K562 (cell line): ENCODE results near the gene TXNL4A. TPM values are rescaled to one million over a fixed set of nuclear protein-coding genes. Genes with fewer than 3 reads are reported as not detected.

Experiments used
- CREB1 ChIP-seq, 2 experiments: sonication (generic) in 1 of 2; formaldehyde crosslinking in 1 of 2; IDR thresholded peaks; 2 replicates each; pipeline versions ENCODE4 v1.6.1 to v1.8.0; 2012 to 2022; ENCODE audit warnings: inconsistent platforms in 1 of 2, mild to moderate bottlenecking in 1 of 2, missing genetic modification reagents in 1 of 2, moderate library complexity in 1 of 2
- EWSR1 ChIP-seq: fragments of 450-650 bp; IDR thresholded peaks from 2 replicates; pipeline ENCODE4 v1.6.1; 2018; ENCODE audit warnings: borderline replicate concordance, mild to moderate bottlenecking, low read depth, moderate library complexity; ENCODE audit not compliant: partially characterized antibody
- GMEB1 ChIP-seq: fragments of 250-450 bp; sonication (Bioruptor Pico); IDR thresholded peaks from 2 replicates; pipeline ENCODE4 v1.4.0; 2020; ENCODE audit warnings: mild to moderate bottlenecking
- LCOR ChIP-seq: sonication (generic); formaldehyde crosslinking; IDR thresholded peaks from 2 replicates; pipeline ENCODE4 v1.8.0; 2022; ENCODE audit warnings: mild to moderate bottlenecking, missing genetic modification reagents
- NRF1 ChIP-seq, 2 experiments: fragments of 450-650 bp; IDR thresholded peaks in 1 of 2; conservative IDR thresholded peaks in 1 of 2; 2 replicates each; pipeline ENCODE4 v1.6.1; 2014; ENCODE audit warnings: mild to moderate bottlenecking in 2 of 2
- PHF8 ChIP-seq: fragments of 200-600 bp; sonication (generic); IDR thresholded peaks from 2 replicates; pipeline ENCODE4 v1.6.1; 2012; ENCODE audit warnings: mixed run types, mild to moderate bottlenecking, inconsistent platforms, low read length, moderate library complexity, borderline replicate concordance
- POLR2A ChIP-seq: fragments of 450-650 bp; conservative IDR thresholded peaks from 2 replicates; pipeline ENCODE4 v1.6.1; 2016
- RB1 ChIP-seq: fragments of 450-650 bp; IDR thresholded peaks from 2 replicates; pipeline ENCODE4 v1.6.1; 2017; ENCODE audit warnings: low read depth, mild to moderate bottlenecking
- SIN3A ChIP-seq, 2 experiments: fragments of 150-350 bp in 1 of 2; IDR thresholded peaks; 2 replicates each; pipeline ENCODE4 v1.6.1; 2011 to 2016; ENCODE audit warnings: borderline replicate concordance in 2 of 2, low read depth in 2 of 2, low read length in 2 of 2, mild to moderate bottlenecking in 2 of 2, moderate library complexity in 2 of 2; ENCODE audit not compliant: control insufficient read depth in 1 of 2
- SIX5 ChIP-seq, 2 experiments: IDR thresholded peaks; 2 replicates each; pipeline ENCODE4 v1.6.1; 2011; ENCODE audit warnings: low read length in 2 of 2, borderline replicate concordance in 1 of 2, low read depth in 1 of 2, mild to moderate bottlenecking in 1 of 2, moderate library complexity in 1 of 2; ENCODE audit not compliant: insufficient read depth in 1 of 2
- TAF1 ChIP-seq: IDR thresholded peaks from 2 replicates; pipeline ENCODE4 v1.6.1; 2011; ENCODE audit warnings: mild to moderate bottlenecking, low read length, moderate library complexity; ENCODE audit not compliant: insufficient read depth, control insufficient read depth, severe bottlenecking; ENCODE audit errors: extremely low read depth
- TBP ChIP-seq: optimal IDR thresholded peaks from 2 replicates; pipeline ENCODE3; 2011; ENCODE audit warnings: low read depth, low read length, improper control_type of control experiment
- ZNF23 ChIP-seq: fragments of 250-450 bp; sonication (Bioruptor Pico); IDR thresholded peaks from 2 replicates; pipeline ENCODE4 v1.4.0; 2020; ENCODE audit warnings: mild to moderate bottlenecking
- polyA plus RNA-seq, 8 experiments: library from polyadenylated mRNA; depleted of rRNA in 4 of 8; stranded (reverse) in 5 of 8; unstranded in 3 of 8; fragments of >200 nt; fragmentation: Nextera tagmentation in 2 of 8; fragmentation: Illumina TruSeq in 1 of 8; extraction: Ambion mirVana in 2 of 8; extraction: Trizol in 1 of 8; gene quantifications; 2 replicates each; pipeline versions ENCODE4 v1.2.1 to v1.2.3, GENCODE V29; 2011 to 2014; ENCODE audit warnings: inconsistent platforms in 1 of 8, missing spikeins in 1 of 8
- total RNA-seq, 7 experiments: library from RNA; depleted of rRNA in 6 of 7; stranded (reverse); fragments of >200 nt in 6 of 7; fragmentation: Illumina TruSeq in 2 of 7; extraction: Trizol in 2 of 7; gene quantifications; 2 replicates each; pipeline versions ENCODE4 v1.2.1 to v1.2.3, GENCODE V29; 2011 to 2021; ENCODE audit warnings: low replicate concordance in 1 of 7
- TF ChIP-seq, protein P1 (sequence below): fragments of 450-650 bp; IDR thresholded peaks from 2 replicates; pipeline ENCODE4 v1.6.1; 2016; ENCODE audit warnings: low read depth, mild to moderate bottlenecking, moderate library complexity
- TF ChIP-seq, protein P2 (sequence below): sonication (generic); formaldehyde crosslinking; IDR thresholded peaks from 2 replicates; pipeline ENCODE4 v1.8.0; 2022; ENCODE audit warnings: mild to moderate bottlenecking, low read depth, missing genetic modification reagents
- TF ChIP-seq, protein P3 (sequence below): conservative IDR thresholded peaks from 2 replicates; pipeline ENCODE4 v1.6.1; 2011; ENCODE audit warnings: low read depth, mild to moderate bottlenecking, low read length; ENCODE audit not compliant: control insufficient read depth
- TF ChIP-seq, protein P4 (sequence below), 3 experiments: fragments of 200-800 bp in 1 of 3; fragments of 250-450 bp in 1 of 3; fragments of 450-650 bp in 1 of 3; sonication (Bioruptor Pico) in 1 of 3; sonication (Bioruptor generic) in 1 of 3; formaldehyde crosslinking in 1 of 3; IDR thresholded peaks; 2 replicates each; pipeline versions ENCODE4 v1.6.1 to v1.8.0; 2016 to 2022; ENCODE audit warnings: mild to moderate bottlenecking in 2 of 3, missing genetic modification characterization in 2 of 3, missing compliant biosample characterization in 1 of 3, moderate library complexity in 1 of 3

TXNL4A gene
- total and polyA plus RNA-seq, 9 of the 15 experiments (the other 6 are each of a cell fraction or from before 2014, with no cell fraction given), result 27.0 to 132 (median 87.5) TPM

DNA sequence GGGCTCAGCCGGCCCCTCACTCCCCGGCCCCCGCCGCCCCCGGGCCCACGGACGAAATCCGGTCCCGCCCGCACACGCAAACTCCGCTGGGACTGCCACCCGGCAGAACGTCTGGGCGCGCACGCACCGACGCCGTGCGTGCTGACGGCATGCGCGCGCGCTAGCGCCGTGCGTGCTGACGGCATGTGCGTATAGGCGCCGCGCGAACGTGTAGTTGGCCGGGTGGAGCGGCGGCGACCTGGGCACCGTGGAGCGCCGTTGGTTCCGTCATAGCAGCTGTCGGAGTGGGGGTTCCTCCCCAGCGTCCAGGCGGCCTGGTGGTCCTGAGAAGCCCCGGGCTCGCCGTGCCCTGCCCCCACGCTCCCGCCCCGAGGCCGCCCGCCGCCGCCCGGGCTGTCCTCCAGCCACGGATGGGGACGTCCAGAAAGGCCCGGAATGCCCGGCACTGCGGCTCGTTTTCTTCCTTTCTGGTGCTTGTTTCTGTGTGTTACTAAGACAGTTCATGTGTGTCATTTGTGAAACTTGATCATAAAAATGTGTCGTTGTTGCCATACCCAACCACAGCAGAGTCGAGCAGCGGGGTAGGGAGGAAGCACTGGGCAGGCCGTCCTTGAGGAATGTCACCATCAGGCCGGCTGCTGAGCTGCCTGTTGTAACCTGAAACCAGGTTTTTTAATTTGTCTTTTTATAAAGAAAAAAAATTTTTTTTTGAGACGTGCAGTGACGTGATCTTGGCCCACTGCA is at the start of gene TXNL4A (continued):
- TF ChIP-seq, protein P1, sequence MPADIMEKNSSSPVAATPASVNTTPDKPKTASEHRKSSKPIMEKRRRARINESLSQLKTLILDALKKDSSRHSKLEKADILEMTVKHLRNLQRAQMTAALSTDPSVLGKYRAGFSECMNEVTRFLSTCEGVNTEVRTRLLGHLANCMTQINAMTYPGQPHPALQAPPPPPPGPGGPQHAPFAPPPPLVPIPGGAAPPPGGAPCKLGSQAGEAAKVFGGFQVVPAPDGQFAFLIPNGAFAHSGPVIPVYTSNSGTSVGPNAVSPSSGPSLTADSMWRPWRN, result no peak
- TF ChIP-seq PHF8 (peak; percentile 67; the same call in 1 of the 2 replicates), RB1 (peak; percentile 45; the same call in 1 of the 2 replicates), NRF1 (conservative IDR thresholded peaks at IDR 0.05 in 1 of 2, IDR thresholded peaks at IDR 0.05 in 1 of 2) (peak; percentile 79 to 83), LCOR (CRISPR knock-in tag) (no peak), ZNF23 (CRISPR knock-in tag) (no peak), SIN3A (IDR thresholded peaks at IDR 0.05; ENCODE audit: borderline replicate concordance in 2 of 2, control insufficient read depth in 1 of 2, low read depth in 2 of 2, low read length in 2 of 2) (peak; percentile 11 to 79; a peak in 1 of 4 replicates), EWSR1 (no peak), POLR2A (peak; percentile 84), CREB1 (IDR thresholded peaks at IDR 0.05) (peak; percentile 90), CREB1 (CRISPR knock-in tag; IDR thresholded peaks at IDR 0.05) (peak; percentile 87), SIX5 (IDR thresholded peaks at IDR 0.05; ENCODE audit: borderline replicate concordance in 1 of 2, insufficient read depth in 1 of 2, low read depth in 1 of 2, low read length in 2 of 2) (no peak), GMEB1 (CRISPR knock-in tag) (peak; percentile 99), TBP (peak; percentile 56), TAF1 (peak; percentile 58)
- TF ChIP-seq, protein P2, sequence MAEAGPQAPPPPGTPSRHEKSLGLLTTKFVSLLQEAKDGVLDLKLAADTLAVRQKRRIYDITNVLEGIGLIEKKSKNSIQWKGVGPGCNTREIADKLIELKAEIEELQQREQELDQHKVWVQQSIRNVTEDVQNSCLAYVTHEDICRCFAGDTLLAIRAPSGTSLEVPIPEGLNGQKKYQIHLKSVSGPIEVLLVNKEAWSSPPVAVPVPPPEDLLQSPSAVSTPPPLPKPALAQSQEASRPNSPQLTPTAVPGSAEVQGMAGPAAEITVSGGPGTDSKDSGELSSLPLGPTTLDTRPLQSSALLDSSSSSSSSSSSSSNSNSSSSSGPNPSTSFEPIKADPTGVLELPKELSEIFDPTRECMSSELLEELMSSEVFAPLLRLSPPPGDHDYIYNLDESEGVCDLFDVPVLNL, result no peak
- TF ChIP-seq, protein P3, sequence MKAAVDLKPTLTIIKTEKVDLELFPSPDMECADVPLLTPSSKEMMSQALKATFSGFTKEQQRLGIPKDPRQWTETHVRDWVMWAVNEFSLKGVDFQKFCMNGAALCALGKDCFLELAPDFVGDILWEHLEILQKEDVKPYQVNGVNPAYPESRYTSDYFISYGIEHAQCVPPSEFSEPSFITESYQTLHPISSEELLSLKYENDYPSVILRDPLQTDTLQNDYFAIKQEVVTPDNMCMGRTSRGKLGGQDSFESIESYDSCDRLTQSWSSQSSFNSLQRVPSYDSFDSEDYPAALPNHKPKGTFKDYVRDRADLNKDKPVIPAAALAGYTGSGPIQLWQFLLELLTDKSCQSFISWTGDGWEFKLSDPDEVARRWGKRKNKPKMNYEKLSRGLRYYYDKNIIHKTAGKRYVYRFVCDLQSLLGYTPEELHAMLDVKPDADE, result 0 out of 2 replicates have a peak, but pooled peaks have one; percentile 45
- TF ChIP-seq, protein P4, sequence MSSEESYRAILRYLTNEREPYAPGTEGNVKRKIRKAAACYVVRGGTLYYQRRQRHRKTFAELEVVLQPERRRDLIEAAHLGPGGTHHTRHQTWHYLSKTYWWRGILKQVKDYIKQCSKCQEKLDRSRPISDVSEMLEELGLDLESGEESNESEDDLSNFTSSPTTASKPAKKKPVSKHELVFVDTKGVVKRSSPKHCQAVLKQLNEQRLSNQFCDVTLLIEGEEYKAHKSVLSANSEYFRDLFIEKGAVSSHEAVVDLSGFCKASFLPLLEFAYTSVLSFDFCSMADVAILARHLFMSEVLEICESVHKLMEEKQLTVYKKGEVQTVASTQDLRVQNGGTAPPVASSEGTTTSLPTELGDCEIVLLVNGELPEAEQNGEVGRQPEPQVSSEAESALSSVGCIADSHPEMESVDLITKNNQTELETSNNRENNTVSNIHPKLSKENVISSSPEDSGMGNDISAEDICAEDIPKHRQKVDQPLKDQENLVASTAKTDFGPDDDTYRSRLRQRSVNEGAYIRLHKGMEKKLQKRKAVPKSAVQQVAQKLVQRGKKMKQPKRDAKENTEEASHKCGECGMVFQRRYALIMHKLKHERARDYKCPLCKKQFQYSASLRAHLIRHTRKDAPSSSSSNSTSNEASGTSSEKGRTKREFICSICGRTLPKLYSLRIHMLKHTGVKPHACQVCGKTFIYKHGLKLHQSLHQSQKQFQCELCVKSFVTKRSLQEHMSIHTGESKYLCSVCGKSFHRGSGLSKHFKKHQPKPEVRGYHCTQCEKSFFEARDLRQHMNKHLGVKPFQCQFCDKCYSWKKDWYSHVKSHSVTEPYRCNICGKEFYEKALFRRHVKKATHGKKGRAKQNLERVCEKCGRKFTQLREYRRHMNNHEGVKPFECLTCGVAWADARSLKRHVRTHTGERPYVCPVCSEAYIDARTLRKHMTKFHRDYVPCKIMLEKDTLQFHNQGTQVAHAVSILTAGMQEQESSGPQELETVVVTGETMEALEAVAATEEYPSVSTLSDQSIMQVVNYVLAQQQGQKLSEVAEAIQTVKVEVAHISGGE (CRISPR knock-in tag; IDR thresholded peaks at IDR 0.05), result peak in 1 of 3 experiments; percentile 76; a peak in 1 of 6 replicates
